HG02588 (cell line): ENCODE measurements around the gene MTCH1.
"Not testable (repeated sequence)": the region's sequence is repeated elsewhere in the genome, so short reads cannot be mapped to it uniquely, and the experiment has no call there.

ENCODE experiments used
- ATAC-seq: cut with Tn5 transposase; IDR thresholded peaks from one replicate; pipeline ENCODE4 v1.9.1; 2021; ENCODE audit warnings: mild to moderate bottlenecking, moderate library complexity; ENCODE audit not compliant: unreplicated experiment

Gene MTCH1

GRCh38 chr6:36999061-36999750 is 13.2 kb upstream of the MTCH1 start:
- no peak for ATAC-seq

DNA sequence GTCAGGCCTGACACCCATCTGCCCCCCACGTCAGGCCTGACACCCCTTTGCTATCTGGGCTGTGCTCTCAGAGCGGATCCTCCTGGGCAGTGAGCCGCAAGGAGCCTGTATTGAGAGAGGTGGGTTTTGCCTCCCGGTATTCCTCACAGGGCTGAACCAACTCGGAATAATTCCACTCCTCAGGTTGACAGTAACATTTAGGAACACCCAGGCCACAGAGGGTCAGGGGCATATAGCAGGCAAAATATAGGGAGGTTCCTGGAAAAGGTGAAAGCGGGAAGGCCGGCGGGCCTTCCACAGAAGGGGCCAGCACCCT is 12.7 kb upstream of the MTCH1 start:
- no peak for ATAC-seq

DNA sequence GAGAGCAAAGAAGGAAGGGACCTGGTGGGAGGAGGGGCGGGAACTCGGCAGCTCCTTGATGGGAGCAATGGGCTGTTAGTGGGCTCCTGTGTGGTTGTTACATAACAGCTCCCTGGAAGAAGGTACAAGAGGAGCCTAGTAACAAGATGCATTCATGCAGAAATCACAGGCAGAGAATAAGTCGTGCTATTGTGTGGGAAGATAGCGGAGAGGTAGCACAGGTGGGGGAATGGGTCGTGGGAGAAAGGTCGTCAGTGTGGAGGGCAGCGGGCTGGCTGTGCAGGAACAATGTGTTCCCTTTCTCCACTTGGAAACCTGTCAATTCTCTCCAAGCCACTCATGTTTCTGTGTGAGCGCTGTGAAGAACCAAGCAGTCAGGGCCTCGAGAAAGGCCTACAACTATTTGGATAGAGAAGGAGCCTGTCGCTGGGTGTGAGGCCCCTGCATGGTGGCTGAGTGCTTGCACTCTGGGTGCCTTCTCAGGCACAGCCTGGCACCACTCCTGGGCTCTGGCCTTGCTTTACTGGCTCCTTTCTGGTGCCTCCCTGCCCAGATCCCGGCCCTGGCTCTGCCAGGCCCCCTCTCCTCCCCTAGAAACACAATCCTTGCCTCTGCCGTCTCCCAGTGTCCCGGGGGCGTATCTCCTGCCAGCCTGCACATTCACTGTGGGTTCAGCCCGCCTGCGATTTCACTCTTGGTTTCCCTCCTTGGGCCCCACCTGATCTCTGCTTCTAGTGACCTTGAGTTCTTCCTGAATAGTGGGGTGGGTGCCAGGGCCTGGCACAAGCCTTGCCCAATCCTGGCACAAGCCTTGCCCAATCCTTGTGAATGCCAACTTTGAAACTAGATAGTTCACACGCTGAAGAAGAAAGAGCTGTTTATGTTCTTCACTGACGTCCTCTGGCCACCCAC is 12.1 kb upstream of the MTCH1 start:
- no peak for ATAC-seq

DNA sequence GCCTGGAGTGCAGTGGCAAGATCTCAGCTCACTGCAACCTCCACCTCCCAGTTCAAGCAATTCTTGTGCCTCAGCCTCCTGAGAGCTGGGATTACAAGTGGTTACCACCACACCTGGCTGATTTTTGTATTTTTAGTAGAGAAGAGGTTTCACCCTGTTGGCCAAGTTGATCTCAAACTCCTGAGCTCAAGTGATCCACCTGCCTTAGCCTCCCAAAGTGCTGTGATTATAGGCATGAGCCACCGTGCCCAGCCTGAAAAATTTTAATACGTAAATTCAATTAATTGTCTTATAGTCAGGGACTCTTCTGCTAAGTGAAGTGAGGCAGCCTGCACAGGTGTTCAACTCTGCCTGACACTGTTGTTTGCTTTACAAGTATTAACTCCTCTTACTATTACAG is 4.4 kb upstream of the MTCH1 start:
- ATAC-seq = not testable (repeated sequence)

- ATAC-seq = no peak
These were observed 3.3 kb upstream of the MTCH1 start for GRCh38 chr6:36989264-36989663.

- ATAC-seq = no peak
These were observed 680 bp upstream of the MTCH1 start for GRCh38 chr6:36986704-36987047.

- ATAC-seq = no peak
These were observed 584 bp downstream of the MTCH1 start for GRCh38 chr6:36985417-36985807.

DNA sequence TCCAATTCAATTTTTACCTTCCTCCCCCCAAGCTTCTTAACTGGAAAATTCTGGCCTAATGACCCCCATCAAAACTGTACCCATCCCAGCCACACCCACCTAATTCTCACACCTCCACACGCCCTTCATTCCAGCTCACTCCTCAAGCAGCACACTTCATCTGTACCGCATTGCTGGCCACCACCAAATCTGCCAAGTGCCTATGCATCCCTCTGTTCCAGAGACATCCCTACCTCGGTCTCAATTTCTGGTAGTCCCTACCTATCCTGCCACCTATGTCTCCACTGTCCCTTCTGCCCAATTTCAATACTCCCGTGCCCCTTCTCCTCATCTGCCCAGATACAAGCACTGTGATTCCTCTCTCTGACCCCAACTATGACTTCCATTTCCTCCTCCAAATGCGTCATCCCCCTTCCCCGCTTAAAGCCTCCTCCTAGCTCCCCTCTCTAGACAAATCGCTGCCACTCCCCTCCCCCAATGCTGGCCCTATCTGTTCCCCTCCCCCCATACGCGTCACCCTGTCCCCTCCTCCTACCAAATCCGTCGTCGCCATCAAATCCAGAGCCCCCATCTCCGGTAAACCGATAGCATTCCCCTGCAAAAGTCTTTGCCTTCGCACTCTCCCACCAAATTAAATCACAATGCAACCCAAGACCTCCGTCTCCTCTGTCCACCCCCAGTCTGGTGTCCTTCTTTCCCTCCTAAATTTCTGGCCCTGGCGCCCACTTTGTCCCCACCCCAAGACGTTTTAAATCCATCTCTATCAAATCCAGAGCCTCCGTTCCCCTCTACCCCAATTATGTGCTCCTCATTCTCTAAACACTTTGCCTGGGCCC is 1.2 kb downstream of the MTCH1 start:
- ATAC-seq = no peak

DNA sequence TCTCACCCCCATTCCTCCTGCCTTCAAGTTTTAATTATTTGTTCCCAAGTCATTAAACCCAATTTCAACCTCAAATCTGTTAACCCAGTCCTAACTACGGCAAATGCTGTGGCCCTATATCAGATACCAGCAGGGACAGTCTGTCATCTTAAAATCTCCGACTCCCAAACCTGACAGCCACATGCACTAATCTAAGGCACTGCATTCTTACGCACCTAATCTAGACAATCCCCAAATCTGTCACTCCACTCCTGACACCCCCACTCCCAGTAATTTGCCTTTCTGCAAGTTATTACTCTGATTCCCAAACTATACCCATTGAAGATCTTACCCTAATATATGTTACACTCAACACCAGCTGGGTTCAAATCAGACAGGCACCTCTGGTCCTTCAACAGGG is 2.5 kb downstream of the MTCH1 start:
- no peak for ATAC-seq

- no peak for ATAC-seq
These were observed 4.9 kb downstream of the MTCH1 start for GRCh38 chr6:36980876-36981619.

DNA sequence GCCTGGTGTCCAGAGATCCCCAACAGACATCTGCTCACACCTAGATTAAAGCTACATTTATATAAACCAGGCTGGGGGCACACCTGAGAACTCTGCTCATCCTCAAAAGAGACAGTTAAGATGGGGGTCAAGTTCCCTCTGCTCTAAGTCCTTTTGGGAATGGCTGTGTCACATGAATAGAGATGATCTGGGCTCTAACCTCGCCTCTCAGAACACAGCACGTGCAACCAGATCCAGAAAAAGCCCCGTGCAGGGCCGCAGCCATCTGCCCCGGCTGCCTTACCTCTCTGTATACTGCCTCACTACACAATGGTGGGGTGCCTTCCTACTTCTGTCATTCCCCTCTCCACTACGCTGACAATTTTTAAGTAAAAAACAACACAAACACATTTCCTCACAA is 5.9 kb downstream of the MTCH1 start:
- ATAC-seq = no peak

DNA sequence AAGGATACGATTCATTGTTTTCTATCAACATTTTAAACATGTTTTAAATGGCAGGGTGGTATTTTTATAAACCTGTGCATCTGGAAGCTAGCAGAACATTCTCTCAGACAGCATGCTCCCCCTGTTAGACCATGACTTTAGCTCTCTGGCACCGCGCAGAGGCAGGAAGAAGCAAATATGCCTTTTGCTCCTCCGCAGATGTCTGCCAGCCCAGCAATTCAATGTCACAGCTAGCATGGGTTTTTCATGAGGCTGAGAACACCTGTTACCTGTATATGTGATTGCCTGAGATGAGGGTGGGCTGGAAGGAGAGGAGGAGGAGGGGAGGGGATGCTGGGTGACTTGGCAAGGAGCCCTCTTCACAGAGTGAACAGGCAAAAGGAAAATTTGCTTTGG is 6.7 kb downstream of the MTCH1 start:
- no peak for ATAC-seq

DNA sequence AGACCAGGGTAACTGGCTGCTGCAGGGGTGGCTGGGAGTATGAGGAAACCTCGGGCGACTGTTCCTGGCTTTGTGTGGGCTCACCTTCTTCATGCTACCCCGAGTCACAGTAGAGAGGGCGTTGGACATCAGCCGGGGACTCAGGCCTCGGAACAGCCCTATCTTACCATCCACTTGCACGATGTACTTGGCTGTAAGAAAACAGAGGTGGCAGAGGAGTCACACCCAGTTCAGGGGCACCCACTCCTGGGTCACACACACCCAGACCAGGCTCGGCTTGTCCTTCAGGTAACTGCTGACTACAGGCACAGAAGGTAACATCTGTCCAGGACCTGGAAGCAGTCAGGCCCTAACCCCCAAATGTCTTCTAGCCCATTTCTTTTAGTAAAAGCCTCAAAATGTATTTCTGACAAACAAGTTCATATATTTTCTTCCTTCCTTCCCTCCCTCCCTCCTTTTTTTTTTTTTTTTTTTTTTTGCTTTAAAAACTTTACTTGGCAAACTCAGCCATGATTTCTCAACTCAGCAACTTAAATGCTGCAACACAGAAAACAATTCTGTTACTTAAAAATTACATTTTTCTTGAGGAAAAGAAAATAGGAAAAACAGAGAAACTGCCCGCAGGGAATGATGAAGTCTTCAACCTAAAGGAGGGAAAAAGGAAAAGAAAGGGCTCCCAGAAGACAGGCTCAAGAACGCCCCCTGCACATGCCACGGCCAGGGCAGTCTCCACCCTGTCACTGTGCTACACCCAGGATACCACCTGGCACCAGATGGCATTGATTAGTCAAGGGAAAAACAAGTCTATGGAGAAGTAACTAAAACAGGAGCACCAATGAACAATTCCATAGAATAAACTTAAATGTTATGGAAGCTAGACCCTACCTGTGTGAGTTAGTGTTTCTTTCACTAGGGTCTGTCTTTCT is 7.3 kb downstream of the MTCH1 start:
- ATAC-seq = no peak

DNA sequence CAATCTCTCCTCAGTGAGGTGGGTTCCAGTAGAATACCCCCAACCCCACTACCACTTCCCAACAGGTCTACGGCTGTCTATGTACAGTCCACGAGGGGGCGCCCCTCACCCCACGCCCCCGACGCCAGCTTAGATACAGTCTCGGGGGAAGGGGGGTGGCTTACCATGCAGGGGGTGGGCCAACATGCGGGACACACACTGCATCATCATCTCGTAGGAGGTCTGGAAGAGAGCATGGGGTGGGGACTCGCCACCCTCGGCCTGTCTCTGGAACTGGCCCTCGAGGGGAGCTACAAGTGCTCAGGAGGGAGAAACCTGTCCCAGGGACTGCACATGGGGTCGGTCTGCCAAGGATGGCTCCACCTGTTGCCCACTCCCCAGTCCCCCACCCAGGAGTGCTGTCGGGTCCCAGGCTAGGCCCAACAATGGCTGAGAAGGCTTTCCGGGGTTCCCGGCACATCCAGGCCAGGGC is 8.5 kb downstream of the MTCH1 start:
- ATAC-seq = no peak

DNA sequence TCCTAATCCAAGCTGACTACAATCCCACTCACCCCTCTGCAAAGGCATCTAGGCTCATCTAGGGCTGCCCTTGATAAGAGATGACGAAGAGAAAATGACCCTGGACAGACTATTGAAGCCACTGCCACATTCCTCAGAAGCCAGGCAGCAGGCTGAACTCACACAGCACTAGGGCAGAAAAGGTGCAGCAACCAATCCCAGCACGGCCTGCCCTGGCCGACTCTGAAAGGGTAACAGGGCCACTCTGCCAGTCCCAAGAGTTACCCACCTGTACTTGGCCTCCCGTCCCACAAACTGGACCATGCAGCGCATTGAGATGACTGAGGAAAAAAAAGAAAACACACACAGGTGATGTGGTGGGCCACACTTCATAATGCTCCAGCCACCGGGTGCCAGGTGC is 9.1 kb downstream of the MTCH1 start:
- no peak for ATAC-seq

DNA sequence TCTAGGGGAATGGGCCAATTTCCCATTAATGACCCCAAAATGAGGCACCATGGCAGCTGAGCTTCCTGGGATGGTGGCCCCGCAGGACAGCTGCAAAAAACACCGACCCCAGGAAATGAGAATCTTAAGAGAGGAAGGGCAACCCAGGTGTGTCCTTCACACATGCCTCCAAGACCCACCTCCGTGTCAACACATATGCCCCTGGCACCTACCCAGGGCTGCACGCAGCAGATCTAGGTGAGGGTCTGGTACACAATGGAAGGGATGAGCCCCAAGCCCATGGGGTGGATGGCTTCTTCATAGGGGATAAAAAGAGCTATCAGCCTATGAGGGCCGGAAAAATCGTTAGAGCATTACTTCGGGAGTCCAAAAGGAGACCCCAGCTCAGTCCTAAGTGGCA is 9.5 kb downstream of the MTCH1 start:
- no peak for ATAC-seq

DNA sequence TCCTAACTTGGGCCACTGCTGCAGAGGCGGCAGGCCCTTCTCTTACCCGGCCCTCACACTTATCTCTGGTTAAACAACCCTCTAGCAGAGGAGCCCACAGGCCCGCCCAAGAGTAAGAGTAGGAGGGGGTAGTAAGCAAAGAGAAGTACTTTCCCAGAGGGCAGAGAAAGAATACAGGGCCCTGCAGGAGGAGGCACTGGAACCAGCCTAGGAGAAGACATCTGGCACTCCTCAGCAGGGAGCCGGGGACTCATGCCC is 10.1 kb downstream of the MTCH1 start:
- ATAC-seq = no peak

GRCh38 chr6:36975231-36976006 is 10.6 kb downstream of the MTCH1 start:
- no peak for ATAC-seq

- ATAC-seq = no peak
These were observed 12.3 kb downstream of the MTCH1 start for GRCh38 chr6:36973647-36974046.
